ENCODE results near the gene IVNS1ABP.
"Not testable (repeated sequence)": the region's sequence is repeated elsewhere in the genome, so short reads cannot be mapped to it uniquely, and the experiment has no call there.

The IVNS1ABP gene

DNA sequence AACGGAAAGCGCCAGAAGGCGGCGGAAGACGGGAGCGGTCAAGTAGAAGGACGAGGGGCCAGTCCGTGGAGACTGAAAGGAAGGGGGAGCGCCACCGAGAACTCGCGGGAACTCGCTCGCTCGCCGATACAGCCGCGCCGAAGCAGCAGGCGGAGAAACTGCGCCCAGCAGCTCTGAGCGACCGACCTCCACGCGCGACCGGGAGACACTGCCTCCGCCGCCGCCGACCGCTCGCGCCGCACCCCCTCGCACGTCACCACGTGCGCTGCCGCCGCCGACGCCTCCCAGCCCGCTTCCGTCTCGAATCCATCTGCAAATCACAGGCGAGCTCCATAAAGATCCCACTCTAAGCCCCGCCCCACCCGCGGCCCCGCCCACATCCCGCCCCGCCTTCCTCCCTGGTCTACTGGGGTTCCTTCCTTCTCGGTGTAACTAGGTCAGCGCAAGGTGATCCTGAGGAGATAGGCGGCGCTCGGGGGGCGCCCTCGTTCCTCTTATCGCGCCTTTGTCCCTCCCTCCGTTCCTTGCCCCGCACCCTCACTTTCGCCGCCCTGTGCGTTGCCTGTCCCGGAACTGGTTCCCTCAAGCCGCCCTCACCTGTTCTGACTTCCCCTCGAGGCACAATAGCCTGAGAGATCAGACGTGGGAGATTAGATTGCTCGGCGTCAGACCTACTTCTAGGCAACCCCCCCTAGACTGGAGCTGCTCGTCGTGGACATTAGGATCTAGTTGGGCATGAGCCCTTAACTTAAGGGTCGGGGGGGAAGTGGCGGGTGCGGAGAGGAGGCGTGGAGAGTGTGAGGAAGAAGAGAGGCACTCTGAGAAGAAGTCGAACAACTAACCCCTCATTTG lies at the start of gene IVNS1ABP:
IVNS1ABP (minus strand) TSS at position 210 of the 852 bp plus-strand sequence. CDS start 7,750 bp downstream, outside the sequence.
- in situ Hi-C loops (cut with HindIII; ENCODE audit: low sequenced_read_pairs) = no loop called here

DNA sequence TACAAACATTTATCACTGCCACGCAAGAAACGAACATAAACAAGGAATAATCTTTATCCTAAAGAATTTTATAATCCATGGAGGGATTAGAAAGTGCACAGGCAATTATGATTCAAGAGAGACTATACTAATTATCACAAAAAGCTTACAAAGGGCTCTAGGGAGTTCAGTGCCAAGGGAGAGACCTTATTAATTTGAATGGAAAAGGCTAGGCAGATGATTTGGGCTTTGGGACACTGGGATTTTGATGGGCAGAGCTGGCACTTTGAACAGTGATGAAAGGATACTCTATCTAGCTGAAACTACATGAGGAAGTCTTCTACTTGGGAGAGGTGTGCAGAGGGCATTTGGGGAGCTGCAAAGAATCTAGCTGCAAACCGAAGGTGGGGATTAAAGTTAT lies 48.9 kb upstream of the IVNS1ABP start:
- in situ Hi-C loops (cut with HindIII; ENCODE audit: low sequenced_read_pairs) = no loop called here

DNA sequence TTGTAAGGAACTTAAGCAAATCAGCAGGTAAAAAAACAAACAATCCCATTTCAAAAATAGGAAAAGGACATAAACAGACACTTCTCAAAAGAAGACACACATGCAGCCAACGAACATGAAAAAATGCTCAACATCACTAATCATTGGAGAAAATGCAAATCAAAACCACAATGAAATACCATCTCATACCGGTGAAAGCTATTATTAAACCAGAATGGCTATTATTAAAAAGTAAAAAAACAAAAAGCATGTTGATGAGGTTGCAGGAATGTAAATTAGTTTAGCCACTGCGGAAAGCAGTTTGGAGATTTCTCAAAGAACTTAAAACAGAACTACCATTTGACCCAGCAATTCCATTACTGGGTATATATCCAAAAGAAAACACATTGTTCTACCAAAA lies 47.5 kb upstream of the IVNS1ABP start:
- in situ Hi-C loops (cut with HindIII; ENCODE audit: low sequenced_read_pairs) = not testable (repeated sequence)

DNA sequence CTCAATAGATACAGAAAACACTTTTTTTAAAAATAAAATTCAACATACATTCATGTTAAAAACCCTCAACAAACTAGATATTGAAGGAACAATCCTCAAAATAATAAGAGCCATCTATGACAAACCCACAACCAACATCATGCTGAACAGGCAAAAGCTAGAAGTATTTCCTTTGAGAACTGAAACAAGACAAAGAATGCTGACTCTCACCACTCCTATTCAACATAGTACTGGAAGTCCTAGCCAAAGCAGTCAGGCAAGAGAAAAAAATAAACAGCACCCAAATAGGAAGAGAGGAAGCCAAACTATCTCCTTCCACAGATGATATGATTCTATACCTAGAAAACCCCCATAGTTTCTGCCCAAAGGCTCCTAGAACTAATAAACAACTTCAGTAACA lies 46.2 kb upstream of the IVNS1ABP start:
- in situ Hi-C loops (cut with HindIII; ENCODE audit: low sequenced_read_pairs) = no loop called here

DNA sequence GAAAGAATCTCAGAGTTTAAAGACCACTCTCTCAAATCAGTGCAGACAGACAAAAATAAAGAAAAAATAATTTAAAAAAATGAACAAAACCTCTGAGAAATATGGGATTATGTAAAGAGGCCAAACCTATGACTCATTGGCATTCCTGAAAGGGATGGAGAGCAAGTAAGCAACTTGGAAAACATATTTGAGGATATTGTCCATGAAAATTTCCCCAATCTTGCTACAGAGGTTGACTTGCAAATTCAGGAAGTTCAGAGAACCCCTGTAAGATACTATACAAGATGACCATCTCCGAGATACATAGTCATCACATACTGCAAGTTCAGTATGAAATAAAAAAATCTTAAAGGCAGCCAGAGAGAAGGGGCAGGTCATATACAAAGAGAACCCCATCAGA lies 43.7 kb upstream of the IVNS1ABP start:
- in situ Hi-C loops (cut with HindIII; ENCODE audit: low sequenced_read_pairs) = no loop called here

DNA sequence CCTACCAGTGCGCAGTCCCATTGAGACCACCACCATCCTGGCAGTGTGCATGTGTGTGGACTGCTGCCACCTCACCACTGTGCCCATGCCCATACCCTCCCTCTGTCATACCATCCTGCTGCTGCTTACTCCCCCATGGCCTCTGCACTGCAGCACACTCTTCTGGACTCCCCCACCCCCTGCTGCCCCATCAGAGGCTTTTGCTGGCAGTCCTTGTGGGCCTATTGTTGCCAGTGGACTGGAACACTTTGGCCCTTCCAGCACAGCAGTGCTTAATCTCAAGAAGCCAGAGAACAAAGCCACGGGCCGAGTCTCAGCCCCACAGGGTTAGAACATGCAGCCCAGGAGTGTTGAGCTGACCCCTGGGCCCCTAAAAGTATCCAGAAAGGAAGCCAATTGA lies 41.9 kb upstream of the IVNS1ABP start:
- in situ Hi-C loops (cut with HindIII; ENCODE audit: low sequenced_read_pairs) = no loop called here

DNA sequence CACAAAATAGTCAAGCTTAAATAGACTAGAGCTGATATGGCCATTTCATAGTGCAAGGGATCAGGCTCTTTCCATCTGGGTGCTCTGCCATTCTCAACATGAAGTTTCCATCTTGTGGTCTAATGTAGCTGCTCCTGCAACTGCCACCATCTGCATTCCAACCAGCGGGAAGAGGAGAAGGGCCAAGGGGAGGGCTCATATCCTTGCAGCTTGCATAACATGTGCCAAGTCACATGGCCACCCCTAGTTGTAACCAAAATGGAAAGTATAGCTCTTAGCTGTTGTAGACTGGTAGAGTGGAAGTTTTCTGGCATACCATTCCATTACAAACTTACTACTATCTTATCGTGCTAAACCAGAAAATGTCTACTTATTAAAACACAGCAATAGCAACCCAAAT lies 38.9 kb upstream of the IVNS1ABP start:
- in situ Hi-C loops (cut with HindIII; ENCODE audit: low sequenced_read_pairs) = no loop called here

DNA sequence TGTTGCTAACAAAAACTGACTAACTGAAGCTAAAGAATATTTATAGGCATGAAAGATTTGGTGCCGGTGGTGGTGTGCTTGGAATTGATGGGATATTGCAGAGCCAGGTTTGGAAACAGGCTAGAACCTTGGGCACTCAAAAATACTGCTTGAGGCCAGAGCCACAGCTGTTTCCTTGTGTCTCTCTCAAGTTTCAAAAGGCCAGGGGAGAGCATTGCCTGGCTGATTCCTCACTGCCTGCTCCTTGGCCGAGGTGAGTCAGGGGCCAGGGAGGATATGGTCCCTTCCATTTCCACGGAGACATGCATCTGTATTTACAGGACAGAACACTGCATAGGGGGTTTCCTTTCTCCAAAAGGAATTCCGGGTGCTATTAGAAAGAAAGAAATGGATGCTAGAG lies 36.1 kb upstream of the IVNS1ABP start:
- in situ Hi-C loops (cut with HindIII; ENCODE audit: low sequenced_read_pairs) = no loop called here

DNA sequence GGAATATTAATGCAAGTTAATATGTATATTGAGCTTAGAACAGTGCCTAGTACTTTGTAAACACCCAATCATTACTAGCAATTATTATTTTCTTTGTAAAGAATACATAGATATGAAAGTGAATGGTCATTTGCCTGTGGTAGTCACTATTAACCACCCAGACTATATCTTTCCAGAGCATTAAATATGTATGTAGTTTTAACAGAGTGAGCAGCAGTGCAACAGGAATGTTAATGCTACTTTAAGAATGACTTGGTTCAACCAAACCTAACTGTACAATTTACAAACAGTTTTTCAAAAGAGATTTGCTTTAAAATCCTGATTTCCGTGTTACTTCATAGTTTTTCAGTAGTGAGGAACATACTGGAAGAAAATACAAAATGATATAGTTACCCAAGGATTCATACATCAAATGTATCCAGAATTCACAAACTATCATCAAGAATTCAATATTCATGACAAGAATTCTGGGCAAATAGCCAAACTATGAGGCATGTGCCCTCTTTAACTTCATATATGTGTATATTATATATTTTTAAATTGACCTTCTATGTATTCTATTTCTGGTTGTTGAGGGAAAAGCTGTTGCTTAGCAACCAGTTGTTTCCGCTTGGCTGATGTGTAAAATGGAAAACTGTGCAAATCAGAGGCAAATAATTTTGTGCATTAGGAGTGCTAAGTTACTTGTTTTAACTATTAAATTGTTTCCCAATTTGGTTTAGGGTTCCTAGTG lies 34.9 kb upstream of the IVNS1ABP start:
- in situ Hi-C loops (cut with HindIII; ENCODE audit: low sequenced_read_pairs) = no loop called here

DNA sequence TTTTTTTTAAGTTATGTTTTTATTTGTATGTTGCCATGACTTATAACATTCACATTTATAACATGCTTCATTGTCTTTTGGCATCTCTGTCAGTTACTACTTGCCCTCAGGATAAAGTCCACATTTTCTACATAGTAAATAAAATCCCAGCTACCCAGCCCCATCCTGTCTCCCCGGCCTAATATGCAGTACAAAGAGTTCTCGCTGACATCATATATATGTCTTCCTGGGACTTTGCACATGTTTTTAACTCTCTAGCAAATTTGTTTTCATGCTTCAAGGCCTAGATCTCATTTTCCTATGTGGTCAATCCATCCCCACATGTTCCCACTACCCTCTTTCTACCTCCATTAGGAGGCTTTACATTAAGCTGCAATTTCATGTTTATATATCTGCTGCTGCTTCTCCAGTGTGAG lies 33.0 kb upstream of the IVNS1ABP start:
- in situ Hi-C loops (cut with HindIII; ENCODE audit: low sequenced_read_pairs) = no loop called here

DNA sequence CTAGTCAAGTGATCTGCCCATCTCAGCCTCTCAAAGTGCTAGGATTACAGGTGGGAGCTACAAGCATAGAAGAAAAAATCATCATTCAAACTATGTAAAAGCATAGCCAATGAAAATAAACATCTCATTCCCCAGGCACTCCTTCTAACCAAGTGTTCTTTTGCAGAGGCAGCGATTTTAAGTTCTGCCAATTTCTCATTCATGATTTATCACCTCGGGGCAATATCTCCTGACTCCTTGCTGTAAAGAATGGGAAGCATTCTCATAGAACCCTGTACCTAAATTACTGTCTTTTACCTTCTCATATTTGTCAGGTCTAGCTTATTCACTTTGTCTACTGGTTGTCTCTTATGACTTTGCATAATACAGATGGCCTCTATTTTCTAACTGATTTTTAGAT lies 32.5 kb upstream of the IVNS1ABP start:
- in situ Hi-C loops (cut with HindIII; ENCODE audit: low sequenced_read_pairs) = no loop called here

DNA sequence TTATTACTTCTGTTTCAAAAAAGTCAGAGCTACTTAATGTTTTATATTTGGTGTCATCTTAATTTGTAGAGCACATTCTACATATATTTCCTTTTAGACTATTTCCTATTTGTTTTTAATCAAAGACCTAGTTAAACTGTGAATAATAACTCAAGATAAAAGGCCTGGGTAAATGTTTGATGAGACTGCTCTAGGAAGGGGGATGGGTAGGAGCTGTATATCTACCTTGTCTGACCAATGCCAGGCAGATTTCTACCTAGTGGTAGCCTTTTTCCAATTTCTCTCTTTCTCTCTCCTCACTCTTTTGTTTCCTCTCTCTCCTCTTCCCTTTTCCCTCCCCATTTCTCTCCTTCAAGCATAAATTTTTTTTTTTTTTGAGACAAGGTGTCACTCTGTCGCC lies 31.9 kb upstream of the IVNS1ABP start:
- in situ Hi-C loops (cut with HindIII; ENCODE audit: low sequenced_read_pairs) = no loop called here

DNA sequence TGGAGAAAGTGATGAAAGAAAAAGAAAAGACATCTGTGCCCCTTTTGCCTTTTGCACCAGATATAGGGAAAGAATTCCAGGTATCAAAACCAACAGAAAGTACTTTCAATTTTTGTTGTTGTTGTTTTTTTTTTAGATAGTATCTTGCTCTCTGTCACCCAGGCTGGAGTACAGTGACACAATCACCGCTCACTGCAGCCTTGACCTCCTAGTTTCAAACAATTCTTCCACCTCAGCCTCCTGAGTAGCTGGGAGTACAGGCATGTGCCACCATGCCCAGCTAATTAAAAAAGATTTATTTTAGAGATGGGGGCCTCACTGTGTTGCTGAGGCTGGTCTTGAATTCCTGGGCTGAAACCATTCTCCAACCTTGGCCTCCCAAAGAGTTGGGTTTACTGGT lies 31.3 kb upstream of the IVNS1ABP start:
- in situ Hi-C loops (cut with HindIII; ENCODE audit: low sequenced_read_pairs) = no loop called here

DNA sequence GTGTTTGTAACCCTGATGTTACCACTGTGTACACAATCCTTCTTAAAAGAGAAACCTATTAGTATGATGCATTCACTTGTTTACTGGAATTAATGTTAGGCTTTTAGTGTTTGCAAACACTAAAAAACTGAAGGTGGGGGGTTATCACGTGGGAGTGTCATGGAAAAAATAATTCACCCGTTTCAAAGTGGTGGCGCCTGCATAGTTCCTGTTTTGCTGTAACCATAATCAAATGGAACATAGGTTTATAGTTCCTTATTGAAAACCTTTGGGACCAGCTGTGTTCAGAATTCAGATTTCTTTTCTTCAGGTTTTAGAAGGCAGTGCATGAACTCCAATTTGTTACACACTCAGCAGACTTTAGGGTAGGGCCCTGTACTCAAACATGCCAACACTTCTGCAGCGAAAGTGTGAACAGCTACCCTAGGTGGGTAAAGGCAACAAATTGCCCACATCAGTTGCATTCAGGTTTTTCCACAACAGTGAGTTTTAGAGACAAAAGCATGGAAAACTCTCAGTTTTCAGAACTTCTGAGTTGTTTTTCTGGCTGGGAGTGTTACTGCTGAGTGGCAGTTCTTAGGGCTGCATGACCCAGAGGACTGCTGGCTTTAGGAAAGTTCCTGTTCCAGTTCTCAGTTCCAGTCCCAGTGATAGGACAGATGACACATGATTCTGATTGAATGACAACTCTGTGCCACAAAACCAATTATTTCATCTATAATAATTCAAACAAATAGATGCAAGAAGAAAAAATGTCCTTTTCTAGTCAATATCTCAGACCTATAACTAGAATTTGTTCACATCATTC lies 29.1 kb upstream of the IVNS1ABP start:
- in situ Hi-C loops (cut with HindIII; ENCODE audit: low sequenced_read_pairs) = no loop called here

DNA sequence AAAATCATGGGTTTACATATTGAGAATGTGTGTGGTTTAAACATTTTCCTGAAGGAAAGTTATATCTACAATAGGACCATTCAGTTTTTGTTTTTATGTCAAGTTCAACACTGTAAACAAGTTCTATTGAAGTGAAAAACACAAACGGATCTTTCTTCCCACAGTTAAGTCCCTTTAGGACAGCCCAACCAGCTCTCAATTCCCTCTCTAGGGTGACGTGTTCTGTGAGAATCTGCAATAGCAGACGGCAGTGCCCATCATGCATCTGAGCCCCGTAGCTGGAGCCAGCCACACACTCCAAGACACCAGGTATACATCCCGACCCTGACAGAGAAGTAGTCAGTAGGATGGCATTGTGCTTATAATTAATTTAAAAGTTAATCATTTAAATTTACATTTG lies 26.3 kb upstream of the IVNS1ABP start:
- in situ Hi-C loops (cut with HindIII; ENCODE audit: low sequenced_read_pairs) = no loop called here

DNA sequence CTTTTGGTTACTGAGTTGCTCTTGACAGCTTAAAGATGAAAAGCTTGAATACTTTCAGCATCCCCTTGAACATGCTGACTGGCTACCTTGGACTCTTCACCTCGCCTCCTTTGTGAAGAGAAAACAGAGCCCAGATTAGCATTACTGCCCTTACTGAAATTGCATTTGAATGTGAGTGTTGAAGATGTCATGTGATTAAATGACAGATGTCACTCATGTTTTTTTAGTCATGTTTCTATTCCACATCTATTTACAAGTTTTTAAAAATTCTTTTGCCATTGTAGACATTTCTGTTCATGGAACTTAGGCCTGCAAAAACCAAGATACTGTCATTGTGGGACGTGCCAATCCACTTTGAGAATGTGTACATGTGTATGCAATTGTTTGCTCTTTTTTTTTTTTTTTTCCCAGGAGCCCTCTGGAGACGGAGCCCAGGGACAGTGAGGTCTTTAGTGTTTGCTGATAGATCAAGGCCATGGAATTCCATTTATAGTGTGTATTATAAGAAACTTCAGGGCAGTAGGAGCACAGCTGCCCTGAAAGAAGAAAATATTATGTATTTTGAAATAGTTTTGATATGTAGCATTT lies 25.7 kb upstream of the IVNS1ABP start:
- in situ Hi-C loops (cut with HindIII; ENCODE audit: low sequenced_read_pairs) = no loop called here

DNA sequence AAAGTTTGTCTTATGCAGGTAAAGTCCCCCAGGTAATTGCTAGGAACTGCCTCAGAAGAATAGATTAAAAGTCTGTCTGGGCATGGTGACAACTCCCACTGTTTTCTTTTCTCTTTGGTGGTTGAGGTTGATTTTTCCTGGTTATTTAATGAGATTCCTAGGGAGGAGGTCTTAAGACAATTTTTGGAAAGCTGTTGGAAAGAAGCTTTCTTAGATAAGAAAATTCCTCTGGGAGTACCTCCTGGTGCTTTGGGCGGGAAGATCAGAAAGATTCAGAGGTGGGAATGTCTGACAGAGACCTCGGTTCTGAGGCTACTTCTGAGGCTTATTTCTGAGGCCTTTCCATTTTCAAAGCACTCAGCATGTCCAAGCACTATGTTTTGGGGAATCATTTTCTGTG lies 25.0 kb upstream of the IVNS1ABP start:
- in situ Hi-C loops (cut with HindIII; ENCODE audit: low sequenced_read_pairs) = no loop called here

DNA sequence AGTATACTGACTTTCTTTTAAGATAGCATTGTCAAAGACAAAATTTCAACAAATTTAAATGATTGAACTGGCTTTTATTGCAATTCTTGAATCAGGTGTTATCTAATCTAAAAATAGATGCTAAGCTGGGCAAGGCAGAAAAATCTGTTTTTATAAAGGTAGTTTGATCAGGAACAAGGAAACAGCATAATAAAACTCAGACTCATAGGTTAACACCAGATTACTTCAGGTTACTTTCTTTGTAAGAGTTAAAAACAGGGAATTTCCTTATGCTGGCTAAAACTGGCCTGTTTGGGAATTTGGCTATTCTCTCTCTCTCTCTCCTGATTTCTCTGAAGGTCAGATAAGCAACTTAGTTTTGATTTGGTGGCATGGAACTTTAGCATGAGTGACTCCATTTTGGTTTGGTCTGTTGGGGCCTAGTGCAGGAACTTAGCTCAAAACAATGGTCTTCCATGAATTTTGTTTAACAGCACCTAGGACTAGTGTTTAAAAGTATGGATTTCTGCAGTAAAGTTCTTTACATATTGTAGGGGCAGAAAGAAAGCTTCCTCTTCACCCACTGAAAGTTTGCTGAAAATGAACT lies 24.2 kb upstream of the IVNS1ABP start:
- in situ Hi-C loops (cut with HindIII; ENCODE audit: low sequenced_read_pairs) = no loop called here

DNA sequence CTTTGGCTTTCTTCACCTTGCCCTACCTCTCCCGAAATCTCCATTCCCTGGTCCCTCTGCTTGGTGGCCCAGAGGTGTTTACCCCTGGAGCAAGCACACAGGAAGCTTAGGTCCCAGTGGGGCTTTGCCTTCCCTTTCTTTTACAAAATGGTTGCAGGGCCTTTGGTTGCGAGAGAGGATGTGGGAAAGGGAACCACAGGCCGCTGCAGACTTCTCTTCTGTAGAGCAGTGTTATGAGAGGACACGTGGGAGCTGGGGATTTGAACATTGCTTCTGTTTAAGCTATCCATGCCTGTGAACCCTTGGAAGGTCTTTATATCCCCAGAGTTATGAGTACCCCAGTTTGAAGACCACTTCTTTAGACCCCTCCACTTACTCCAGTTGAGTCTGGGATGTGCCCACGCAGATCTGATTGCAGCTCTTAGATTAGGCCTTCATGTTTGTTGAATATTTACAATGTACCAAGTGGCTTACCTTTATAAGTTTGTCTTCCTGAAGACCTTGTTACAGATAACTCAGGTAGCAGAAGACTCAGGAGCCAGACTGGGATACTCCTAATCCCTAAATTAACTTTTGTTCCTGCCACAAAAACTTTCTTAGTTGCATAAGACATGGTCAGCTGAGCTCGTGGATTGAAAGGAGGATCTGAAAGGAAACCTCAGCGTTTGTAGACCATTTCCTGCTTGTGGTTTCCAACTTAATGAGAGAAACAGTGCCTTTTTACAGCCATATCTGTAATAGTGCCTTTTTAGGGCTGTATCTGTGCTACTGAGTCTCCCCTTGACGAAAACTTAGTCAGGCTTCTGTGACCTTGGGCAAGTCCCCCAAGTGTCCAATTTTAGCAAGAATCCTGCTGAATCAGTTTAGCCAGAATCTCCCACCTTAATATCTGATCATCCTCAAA lies 21.9 kb upstream of the IVNS1ABP start:
- in situ Hi-C loops (cut with HindIII; ENCODE audit: low sequenced_read_pairs) = no loop called here

DNA sequence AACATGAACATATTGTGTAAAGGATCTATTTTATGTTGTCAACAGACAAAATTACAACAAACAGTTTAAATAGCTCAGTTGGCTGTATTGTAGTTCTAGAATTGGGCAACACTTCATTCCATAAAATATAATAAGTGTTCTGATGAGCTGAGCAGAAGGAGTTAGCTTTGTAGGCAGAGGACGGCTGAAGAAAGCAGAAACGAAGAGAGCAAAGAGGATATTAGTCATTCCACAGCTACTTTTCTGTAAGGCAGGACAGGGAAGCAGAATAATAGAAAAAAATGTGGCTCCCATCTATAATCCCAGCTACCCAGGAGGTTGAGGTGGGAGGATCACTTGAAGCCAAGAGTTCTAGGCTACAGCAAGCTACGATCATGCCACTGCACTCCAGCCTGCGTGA lies 20.2 kb upstream of the IVNS1ABP start:
- in situ Hi-C loops (cut with HindIII; ENCODE audit: low sequenced_read_pairs) = no loop called here
